Hematopoietic multipotent progenitor cell (in vitro differentiated cells): ENCODE results near the gene C1orf87. TPM values are rescaled to one million over a fixed set of nuclear protein-coding genes. Genes with fewer than 3 reads are reported as not detected.

Experiments used
- DNase-seq, 3 donors: peaks; one replicate each; pipeline ENCODE4 v3.0.0-alpha.2; 2011 to 2015; ENCODE audit warnings: low read depth in 2 of 3, low spot score in 2 of 3
- total RNA-seq: library from RNA; depleted of rRNA; stranded (reverse); fragments of >200 nt; gene quantifications from one replicate; pipeline ENCODE4 v1.2.3, GENCODE V29; 2012

Gene C1orf87
- total RNA-seq, 1 donor: not detected

DNA sequence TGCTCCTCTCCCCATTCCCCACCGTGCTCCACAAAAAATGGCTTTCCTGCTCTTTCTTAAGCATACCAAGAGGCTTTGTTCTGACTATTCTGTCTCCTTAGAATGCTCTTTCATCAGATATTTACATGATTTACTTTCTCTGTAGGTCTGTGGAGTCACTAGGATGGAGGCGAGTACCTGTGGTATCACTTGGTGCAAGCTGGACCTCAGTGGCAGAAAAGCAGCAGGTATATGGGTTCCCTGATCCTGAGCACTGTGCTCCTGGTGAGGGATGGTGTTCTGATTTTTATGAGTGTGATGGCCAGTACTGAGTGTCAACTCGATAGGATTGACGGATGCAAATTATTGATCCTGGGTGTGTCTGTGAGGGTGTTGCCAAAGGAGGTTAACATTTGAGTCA, 10.0 kb downstream of the C1orf87 start:
- no peak for DNase-seq

DNA sequence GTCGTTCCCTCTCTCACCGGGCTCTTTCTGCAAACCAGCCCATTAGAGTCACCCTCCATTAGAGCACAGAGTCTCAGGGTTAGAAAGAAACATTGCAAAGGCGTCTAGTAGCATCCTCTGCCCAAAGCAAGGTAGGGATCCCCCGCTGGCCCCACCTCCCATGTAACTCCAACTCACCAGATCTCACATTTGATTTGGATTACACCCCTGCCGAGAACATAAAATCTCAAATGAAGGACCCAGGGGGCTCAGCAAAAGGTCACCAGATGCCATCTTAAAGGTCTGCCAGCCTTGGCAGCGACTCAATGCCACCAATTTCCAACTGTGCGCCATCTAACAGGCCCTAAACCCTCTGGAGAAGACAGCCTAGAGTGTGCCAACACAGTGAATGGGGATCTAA, 14.1 kb downstream of the C1orf87 start:
- no peak for DNase-seq

DNA sequence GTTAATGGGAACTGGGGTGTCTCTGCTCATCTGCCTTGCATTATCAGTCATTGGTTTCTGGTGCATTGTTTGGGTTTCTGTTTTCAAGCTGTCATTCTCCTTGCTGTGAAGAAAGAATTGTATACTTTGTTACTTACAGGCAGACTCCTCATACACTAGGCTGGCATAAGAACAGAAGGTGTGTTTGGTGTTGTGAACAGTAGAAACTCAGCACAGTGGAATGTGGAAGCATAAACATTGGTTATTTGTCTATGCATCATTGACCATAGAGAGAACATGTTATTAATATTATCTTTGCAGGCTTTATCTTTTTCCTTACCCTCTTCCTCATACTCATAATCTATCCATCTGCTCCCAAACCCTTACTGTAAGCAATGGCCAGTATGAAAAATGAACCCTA, 18.2 kb downstream of the C1orf87 start:
- DNase-seq: no peak

DNA sequence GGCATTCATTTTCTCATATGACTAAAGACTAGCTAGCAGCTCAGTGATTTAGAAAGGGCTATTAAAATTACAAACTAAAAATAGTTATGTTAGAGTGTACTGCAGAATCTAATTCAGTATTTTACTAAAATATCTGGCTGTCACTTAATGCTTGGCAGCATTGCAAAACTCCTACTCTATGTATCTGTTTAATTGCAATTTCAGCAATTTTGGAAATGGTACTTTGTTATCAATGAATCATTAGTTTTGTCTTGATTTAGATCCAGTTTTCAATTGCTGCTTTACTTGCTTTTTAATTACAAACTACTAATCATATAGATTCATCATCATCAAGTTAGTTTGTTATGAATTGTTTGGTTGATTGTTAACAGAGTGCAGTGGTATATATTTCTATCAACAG, 19.2 kb downstream of the C1orf87 start:
- DNase-seq: no peak

DNA sequence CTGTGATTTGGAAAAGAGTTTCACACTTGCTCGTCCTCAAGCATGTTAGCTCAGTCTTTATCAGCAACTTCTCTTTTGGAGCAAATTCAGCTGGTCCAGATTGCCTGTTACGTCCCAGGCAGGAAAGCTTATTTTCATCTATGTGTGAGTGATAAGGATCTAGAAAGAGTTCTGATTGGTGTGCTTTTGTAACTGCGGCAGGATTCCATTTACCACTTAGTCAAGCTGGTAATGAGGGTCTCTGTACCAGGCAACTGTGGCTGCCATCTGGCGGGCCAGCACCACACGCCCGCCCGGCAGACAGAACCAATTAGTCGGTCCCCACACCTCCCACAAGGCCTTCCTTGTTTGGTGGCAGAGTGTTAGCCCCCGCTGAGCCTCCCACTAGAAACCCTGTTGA, 21.0 kb downstream of the C1orf87 start:
- DNase-seq: no peak

DNA sequence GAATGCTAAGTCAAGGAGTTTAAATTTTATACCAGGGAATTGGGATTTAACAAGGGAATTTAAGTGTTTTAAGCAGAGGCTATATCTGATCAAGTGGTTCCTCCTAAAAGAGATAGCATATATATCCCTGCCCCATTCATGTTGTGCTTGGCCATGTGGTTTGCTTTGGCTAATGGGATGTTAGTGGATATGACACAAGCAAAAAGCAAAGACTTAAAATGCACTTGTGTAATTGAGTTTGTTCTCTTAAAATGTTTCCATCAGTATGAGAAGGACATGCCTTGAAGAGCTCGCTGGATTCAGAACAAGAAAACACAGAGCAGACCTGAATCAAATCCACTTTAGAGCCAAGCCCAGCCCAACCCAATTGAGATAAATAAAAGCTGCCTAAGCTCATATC, 22.4 kb downstream of the C1orf87 start:
- no peak for DNase-seq

DNA sequence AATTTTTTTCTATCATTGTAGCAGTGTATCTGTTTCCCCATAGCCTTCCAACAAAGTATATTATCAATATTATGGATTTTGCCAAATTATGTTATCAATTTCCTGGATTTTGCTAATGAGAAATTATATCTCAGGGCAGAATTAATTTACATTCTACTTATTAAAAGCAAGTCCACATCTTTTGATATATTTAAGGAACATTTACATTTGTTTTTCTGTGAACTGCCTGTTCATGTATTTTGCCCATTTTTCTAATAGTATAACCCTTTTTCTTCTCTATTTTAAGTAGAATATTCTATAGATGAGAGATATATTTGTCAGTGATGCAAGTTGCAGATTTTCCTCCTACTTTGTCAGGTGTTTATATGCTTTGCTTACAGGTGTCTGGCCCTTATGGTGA, 24.4 kb downstream of the C1orf87 start:
- DNase-seq: no peak

DNA sequence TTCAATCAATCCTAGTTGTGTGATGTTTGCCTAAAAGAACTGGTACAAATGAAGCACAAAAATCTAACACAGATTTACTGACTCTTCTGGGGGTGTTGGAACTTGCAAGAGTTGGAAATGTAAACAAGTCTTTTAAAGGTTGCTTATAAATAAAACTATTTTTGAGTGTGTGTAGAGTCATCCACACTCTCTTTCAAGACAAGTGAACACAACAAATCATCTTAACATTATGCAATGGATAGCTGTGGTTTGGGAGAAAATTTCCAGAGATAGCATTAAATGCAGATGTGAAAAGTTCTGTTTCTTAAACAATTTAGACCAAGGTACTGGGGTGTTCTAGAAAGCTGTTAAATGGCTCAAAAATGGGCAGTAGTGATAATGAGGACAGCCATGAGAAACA, 28.7 kb downstream of the C1orf87 start:
- no peak for DNase-seq

DNA sequence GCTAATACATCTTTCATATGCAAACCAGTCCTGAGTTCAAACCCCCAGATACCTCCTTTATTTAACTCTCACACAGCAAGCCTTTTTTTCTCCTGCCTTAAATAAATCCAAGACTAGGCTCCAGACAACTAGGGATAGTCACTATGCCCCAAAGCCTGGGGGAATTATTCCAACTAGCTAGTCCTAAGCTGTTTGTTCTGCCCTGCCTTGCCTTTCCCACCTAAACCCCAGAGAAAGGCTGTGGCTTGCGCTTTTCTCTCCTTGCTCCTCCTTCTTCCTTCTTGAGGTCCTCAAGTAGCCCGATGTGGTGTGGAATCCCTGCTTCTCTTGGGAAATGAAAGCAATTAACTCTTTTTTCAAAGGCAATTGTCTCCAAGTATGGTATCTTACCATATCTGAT, 31.8 kb downstream of the C1orf87 start:
- no peak for DNase-seq

DNA sequence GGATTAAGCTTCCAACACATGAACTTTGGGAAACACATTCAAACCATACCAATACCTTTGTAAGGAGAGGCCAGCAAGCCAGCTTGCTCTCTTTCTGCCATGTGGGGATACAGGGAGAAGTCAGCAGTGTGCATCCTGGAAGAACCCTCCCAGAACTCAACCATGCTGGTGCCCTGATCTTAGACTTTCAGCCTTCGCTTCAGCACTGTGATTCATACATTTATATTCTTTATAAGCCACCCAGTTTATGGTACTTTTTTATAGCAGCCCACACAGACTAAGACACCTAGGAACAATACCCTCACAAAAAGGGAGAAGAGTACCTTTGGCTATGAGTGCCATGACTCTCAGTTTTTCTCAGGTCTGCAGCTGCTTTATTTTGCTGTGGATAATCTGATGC, 35.9 kb downstream of the C1orf87 start:
- no peak for DNase-seq

DNA sequence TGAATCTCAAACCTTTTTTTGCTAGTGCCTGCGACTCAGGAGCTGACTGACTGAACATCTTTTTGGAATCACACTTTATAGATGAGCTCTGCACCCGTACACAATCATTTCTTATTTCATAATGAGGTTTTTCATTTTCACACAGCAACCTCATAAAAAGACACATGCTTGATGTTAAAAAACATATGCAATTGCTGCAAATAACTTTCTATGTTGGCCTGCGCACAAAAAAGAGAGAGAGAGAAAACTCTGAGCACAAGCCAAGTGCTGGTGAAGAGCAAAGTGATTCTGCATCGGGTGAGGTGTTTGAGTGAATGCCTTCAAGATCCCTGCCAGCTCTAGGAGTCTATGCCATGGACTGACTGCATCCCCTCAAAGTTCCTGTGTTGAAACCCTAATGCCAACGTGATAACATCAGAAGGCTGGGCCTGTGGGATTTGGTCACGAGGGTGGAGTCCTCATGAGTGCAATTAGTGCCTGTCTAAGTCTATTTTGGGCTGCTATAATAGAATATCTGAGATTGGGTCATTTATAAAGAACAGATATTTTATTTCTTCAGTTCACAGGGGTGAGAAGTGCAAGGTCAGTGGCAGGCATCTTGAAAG, 36.6 kb downstream of the C1orf87 start:
- no peak for DNase-seq

DNA sequence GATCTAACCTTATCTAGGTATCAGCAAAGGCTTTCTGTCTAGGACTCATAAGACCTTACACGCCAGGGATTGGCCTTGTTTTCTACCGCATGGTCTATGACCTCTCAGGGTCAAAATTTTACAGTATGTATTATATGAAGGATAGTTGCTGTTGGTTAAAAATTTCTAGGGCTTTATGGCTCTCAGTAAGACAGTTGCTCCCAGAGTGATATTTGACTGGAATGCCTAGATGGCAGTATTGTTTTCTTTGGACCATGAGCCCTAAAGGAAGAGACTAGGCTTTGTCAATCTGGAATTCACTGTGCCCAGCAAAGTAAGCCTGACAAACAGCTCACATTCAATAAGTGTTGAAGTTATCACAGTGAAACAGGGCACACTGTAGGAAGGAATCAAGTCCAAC, 37.6 kb downstream of the C1orf87 start:
- DNase-seq: no peak

DNA sequence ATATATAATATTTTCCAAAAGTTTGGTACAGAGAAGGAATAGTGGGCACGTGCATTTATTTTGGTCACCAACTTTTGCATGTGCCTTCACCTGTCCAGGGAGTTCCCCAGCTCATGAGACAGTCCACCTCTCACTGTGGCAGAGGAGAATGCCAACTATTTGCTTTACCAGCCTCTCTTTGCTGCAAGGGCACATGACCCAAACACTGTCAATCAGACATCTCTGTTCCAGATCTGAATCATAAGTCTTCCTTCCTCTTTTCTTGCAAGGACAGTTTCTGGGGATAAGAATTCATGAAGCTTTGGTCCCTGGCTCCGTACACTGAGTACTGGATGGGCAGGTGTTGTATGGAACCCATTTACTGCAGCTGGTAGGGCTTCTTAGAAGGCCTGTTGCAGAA, 38.6 kb downstream of the C1orf87 start:
- DNase-seq: peak in 1 of 3 donors; percentile 11

DNA sequence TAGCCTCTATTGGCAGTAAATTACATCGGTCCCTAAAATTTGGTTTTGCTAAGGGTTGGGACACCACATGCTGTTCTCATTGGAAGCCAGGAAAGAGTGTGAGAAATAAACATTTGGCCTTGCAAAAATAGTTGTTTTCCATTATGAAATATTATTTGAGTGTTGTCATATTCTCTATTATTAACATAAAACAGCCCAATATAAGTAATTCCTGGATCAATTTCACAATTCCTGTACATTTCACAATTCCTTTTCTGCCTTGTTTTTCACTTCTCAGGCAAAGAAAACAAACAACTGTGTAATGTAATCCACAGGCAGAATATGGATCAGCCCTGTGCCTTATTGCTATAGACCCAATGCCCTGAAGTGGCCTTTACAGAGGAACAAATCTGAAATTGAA, 40.5 kb downstream of the C1orf87 start:
- no peak for DNase-seq

DNA sequence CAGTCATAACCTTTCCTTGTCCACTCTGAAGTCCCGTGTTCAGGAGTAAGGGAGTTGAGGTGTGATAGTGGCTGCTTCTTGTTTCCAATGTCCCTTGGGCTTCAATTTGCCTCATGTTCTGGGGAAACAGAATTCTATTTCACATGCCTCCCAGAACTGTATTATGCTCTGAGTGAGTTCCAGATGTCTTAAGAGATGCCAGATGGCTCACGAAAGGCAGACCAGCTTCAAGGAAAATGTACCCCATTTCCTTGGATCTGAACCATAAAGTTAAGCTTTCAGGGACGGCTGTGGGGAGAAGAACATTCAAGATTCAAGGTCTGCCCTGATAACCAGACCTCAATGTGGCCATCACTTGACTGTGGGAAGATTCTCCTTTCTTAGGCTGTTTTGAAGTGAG, 42.4 kb downstream of the C1orf87 start:
- DNase-seq: no peak

DNA sequence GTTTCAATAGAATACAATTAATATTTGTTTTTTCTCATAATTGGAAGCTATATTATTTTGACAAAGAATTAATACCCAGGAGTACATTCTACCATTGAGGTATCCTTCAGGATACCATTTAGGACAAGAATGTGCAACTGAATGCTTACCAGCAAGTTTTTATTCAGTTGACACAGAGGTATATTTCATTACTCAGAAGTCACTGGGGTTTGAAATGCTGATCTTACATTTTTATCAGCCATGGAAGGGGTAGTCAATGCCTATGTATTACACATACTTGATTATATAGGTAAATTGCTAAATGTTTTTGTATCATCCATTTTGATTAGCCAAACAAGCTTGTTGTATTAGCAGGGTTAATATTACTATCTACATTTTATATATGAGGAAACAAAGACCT, 48.0 kb downstream of the C1orf87 start:
- DNase-seq: no peak

DNA sequence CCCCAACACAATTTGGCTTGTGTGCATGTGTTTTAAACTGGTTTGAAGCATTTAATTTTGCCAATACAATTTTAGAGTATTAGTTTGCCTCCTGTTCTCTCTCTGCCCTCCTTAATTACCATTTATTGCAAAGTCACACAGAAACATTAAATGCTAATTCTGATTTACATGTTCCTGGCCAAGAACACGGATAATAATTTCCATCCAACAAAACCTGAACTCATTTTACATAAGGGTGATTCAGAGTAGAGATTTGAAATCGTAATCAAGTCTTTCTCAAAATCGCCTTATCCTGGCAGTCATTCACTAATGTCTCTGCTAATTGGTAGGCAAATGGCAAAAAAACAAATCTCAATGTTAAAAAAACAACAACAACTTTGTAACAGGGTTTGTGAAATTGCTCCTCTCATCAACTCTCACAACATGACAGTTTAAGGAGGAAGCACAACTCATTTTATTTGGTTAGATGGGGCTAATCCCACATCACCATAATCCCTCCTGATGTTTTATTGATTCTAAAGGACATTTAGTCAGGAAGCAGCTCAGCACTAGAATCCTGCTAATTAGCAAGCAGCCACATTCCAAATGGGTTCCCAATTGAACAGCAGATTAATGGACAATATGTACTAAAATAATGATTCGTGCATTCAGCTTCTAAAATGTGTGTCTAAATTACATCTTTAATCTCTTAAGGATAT, 55.9 kb downstream of the C1orf87 start:
- no peak for DNase-seq

DNA sequence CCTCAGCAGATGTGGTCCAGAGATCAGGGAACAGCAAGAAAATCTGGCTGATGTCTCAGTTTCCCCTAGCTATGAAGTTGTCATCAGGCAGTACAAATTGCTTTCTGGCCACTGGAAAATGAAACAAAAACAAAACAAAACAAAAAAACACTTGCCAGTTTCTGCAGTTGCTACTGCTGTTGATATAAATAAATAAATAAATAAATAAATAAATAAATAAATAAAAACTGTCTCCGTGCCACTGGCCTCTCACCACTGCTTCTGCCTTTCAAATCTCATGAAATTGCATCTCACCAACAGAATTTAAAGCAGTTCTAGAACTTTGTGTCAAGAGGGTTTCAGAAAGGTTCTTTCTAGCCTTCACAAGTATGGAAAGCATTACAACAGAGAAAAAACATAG, 62.9 kb downstream of the C1orf87 start:
- DNase-seq: no peak

DNA sequence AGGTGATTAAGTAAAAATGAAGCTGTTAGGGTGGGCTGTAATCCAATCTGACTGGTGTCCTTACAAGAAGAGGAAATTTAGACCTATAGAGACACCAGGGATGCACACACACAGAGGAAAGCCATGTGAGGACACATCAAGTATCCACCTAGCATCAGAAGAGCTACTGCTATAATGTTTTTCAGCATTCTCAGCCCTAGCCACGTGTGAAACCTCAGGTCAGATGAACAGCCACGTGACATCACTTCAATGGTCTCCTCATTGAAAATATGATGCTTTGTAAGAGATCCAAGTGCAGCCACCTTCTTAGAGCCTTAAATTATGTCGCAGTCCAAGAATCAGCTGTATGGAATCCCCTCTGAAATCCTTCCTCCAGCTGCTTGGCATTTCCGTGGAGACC, 65.1 kb downstream of the C1orf87 start:
- DNase-seq: no peak

DNA sequence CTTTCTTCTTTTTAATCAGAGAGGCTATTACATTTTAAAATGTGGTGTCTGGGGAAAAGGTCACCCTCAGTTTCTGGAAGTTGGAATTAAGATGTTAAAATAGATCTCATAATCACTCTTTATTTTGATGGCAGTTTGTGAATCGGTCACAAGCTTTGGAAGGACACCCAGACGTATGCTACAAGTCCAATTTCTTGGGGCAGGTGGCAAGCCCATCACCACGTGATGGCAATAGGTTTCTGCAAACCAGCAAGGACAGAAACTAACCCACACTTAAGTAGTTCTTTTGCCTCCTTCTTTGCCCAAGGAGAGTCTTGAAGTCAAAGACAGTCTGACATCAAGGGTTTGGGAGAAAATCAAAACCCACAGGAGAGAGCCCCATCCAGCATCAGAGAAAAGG, 72.9 kb downstream of the C1orf87 start:
- DNase-seq: no peak

DNA sequence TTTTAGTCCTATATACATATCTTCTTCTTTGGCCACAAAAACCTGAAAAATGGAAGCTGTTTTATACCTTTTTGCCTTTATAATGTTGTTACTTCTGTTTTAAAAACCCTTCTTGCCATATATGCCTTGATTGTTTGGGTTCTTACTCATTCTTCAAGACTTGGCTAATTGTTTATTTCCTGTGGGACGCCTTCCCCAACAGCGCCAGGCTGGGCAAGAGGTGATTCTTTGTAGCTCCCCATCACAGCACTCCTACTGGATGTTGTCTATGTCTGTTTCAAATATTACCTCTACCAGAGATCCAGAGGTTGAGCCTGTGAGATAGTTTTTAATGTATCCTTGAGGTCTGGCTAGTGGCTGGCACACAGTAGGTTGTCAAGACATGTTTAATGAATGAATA, 73.8 kb downstream of the C1orf87 start:
- no peak for DNase-seq

DNA sequence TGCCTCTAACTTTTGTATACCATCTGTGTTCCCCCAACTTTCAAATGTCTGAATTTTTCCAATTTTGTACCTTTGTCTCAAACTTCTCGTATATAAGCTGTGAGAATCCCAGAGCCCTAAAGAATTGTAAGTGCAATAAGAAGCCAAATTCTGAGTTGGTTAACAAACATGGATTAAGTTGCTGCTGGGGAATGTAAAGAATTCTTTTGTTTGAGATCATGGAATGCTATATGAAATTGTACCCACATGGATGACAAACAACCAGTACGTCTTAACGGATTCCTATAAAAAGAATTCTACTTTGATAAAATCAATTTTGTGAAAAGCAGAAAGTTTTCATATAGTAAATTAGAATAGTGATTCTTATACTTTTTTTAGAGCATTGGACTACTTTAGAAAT, 74.6 kb downstream of the C1orf87 start:
- DNase-seq: no peak
